Measurements from ENCODE around the gene LRTM2.

LRTM2 gene

DNA sequence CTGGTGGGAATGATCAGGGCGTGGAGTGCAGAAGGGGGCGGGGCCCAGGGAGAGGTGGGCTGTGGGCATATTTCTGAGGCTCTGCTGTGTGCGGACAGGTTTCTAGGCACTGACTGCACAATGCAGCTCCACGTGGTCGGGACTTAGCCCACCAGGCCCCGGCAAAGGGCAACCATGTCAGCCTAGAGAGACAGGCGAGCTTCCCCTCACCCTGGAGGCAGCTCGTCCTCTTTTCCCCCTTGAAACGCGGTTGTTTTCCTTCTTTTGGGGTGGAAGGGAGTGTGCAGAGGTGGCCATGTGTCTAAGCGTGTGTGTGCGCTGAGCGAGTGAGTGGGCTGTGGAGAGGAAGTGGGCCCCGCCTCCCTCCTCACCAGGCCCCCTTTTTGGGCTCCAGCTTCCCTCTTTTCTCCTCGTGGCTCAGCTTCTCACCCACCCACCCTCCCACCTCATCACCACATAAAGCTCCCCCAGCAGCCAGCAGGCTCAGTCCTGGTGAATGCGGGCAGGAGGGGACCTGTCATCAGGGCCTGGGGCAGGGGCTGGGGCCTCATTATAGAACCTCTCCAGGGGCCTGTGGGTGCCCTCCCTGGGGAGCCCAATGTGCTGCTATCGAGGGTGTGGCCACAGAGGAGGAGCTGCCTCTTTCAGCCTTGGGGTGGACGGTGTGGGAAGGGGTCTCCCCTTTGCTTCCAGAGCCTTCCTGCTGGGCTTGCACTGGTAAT lies 22.0 kb downstream of the LRTM2 start:
- DNase-seq (no peak), ATAC-seq (no peak)

DNA sequence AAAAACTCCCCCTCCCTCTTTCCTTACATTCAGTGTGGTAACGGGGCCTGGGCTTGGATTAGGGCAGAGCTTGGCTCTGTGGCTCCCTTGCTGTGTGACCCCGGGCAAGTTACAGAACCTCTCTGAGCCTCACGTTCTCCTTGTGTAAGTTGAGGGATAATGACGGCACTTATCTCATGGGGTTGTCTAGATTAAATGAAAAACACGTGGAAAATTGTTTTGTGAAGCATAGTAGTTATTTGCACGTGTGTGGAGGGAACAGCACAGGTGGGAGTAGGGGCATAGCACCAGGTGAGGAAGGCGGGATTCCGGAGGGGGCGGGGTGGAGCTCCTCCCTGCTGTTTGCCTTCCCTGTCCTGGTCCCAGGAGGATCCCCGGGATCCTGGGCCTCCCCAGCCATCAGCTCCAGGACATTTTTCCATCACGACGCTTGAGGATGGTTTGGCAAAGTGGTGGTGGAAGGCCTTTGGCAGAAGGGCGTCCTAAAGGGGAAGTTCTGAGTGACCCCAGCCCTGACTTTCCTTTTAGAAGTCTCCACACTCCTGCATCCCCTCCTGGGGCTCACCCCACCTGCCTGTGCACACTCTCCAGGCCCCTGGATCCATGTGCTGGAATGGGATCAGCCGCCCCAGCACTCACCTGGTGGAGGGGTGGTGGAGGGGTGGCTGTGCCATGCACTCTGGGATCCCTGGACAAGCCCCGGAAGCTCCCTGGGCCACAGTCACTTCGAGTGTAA lies 22.7 kb downstream of the LRTM2 start:
- ATAC-seq, result no peak
- no peak for DNase-seq

DNA sequence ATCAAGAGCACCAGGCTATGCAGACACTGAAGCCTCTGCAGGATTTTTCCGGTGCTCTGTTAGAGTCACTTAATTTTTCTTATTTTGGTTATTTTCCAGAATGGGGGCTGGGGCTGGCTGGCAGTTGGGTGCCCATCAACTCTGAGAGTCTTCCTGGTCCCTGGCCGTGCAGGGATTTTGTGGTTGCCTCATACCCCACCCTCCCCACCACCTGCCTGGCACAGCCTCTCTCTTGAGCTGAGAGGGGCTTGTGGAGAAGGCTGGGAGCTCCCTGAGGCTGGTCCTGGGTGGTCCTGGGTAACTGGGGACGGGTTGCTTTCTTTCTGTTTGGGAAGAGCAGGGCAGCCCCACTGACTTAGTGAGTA lies 23.3 kb downstream of the LRTM2 start:
- DNase-seq, result no peak
- no peak for ATAC-seq

DNA sequence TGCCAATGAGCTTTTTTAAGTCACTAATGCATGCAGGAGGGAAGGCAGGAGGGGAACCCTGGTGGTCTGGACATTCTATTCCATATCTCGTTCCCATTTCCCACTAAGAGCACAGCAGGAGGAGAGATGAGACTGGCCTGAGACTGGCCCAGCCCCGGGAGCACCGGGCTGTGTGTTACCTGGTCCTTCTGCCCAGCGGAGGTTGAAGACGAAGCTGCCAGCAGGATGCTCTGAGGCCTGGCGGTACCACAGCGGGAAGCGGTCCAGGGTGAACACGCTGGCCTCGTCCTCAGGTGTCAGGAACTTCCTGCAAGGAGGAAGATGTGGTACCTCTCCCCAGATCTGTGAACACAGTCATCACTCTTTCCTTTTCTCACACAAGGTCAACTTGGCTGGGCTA lies 23.9 kb downstream of the LRTM2 start:
- ATAC-seq (no peak), DNase-seq (no peak)

DNA sequence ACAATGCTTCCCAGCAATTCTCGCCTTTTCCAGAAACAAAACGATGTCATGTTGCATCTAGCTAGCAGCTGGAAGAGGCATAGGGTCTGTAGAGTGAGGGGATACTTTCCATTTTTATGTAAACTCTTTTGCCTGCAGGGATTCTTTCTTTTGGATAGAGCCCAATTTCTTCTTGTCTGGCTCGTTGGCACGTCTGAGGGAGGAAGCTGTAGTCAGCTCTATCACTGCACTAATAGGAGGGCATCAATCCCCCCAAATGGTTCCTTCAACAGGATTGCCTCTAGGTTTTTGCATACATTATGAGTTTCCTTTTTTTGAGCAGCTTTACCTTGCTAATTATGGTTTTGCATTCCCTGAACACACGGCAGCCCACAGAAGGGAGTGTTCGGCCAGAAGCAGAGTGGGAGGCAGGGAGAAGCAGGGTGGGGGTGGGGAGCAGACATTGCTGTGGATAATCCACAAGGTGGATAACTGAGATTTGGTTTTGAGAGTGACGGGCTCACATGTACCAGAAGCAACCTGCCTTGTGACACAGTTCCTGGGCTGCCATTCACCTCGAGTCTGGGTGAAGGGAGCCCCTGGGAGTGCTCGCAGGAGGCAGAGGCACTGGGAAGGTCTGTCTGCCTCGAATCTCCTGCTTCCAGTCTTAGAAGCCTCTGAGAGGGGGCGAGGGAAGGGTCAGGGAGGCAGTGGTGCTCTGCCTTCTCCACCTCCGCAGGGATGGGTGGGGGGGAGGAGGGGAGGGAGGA lies 24.5 kb downstream of the LRTM2 start:
- no peak for ATAC-seq
- no peak for DNase-seq

DNA sequence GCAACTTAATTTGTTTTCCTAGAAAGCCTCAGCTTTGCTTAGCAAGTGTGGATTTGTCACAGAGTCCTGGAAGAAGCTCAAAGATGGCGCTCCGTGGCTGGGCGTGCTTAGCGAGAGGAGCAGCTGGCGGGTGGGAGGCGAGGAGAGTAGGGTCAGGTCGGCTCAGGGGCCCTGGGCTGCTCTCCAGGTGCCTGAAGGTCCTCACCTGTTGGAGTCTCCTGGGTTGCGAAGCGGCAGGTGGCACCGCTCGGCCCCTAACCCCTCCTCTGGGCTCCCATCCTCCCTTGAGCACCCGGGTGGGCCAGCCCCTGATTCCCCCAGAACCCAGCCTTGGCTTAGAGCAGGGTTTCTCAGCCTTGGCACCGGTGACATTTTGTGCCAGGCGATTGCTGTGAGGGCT lies 25.1 kb downstream of the LRTM2 start:
- DNase-seq (no peak), ATAC-seq (no peak)

DNA sequence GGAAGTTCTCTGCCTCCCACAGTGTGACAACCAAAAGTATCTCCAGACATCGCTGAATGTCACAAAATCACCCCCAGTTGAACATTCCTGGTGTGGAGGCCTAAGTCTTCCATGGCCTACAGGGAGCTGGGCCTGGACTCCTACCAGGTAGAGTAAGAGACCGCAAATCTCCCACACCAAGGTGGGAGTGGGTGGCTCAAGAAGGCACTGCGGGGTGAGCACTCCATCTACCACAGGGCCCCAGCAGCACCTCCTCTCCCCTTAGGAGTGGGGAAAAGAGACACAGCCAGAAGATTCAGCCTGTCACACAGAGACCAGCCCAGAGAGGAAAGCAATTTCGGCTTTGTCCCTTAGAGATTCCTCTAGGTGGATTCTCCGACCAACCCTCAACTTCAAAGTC lies 25.5 kb downstream of the LRTM2 start:
- no peak for ATAC-seq
- no peak for DNase-seq

DNA sequence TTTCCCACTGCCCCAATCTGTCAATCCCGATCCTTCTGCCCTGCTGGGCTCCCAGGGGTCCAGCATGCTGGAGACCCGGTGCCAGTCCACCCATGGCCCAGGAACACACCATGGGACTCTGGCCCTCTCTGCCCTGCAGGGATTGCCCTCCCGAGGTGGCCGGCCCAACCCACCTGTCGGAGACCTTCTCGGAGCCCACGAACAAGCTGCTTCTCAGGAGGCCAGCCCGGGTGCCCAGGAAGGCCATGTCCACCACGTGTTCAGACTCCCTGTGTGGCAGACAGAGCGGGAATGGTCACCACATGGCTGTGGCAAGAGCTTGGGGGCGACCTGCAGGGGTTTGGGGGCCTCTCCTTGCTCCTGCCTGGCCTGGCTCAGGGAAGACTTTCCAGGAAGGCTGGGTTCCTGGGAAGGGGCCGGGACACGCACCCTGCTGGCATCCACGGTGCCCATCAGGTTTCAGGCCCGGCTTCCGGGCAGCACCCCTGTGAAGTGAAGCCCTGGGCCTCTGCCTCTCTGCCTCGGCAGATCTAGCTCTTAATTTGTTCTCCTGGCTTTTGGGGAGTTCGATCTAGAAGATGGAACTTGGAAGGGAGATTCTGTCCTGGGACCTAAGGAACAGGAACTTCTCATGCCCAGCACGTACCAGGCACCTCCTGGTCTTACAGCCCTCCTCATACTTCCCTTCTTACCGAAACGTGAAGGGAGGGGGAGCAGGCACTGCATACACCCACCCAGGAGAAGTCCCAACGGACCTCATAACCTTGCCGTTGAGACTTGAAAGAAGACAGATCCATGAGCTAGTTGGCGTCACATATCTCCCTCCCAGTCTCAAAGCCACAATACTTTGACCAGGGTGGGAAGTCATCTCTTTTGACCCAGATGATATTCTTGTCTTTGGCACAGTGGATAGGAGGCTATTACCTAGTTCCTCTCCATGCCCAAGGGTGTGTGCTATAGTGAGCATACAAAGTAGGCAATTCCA lies 26.3 kb downstream of the LRTM2 start:
- no peak for ATAC-seq
- no peak for DNase-seq

DNA sequence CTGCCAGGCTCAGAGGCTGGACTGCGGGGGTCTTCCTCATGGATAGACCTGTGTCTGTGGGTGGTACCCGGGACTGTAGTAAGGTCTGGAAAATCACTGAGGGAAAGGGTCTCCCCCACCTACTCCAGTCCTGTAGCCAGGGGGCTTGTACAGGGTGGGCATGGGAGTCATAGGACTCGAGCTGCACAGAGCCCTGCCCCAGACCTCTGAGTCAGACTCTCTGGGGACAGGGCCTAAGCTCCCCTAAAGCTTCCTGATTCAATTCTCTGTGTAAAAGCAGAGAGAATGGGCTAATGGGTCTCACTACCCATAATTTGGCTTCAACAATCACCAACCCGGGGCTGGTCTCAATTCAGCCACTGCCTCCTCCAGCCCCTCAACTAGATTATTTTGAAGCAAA lies 27.0 kb downstream of the LRTM2 start:
- no peak for ATAC-seq
- DNase-seq, result no peak

DNA sequence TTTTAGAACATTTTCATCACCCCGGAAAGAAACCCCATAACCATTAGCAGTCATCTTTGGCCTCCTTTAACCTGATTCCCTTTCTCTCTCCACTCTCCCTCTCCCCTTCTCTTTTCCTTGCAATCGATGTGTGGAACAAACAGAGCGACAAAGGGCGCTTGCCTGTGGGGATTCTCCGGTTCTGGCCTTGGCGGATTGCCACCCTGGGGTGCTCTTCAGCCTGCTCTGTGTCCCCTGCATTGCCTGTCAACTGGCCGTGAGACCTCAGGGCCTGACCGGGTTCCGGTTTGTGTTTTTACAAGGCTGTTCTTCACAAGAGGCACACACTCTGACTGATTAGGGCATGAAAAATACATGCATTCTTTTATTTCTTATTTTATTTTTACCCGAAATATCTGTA lies 27.8 kb downstream of the LRTM2 start:
- DNase-seq, result no peak
- ATAC-seq, result no peak

DNA sequence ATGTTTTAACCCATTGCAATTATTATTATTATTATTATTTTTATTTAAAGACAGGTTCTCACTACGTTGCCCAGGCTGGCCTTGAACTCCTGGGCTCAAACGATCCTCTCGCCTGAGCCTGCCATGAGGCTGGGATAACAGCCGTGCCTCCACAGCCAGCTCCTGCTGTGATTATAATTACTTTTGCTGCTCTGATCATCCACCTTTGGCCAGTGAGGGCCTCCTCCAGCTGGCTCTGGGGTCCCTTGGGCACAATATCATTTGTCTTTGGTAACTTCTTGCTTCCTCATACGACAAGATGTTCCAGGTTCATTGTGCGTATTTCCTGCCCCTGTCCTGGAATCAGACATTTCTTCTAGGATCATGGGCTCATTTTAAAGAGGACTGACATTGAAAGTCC lies 28.4 kb downstream of the LRTM2 start:
- DNase-seq (no peak), ATAC-seq (no peak)

DNA sequence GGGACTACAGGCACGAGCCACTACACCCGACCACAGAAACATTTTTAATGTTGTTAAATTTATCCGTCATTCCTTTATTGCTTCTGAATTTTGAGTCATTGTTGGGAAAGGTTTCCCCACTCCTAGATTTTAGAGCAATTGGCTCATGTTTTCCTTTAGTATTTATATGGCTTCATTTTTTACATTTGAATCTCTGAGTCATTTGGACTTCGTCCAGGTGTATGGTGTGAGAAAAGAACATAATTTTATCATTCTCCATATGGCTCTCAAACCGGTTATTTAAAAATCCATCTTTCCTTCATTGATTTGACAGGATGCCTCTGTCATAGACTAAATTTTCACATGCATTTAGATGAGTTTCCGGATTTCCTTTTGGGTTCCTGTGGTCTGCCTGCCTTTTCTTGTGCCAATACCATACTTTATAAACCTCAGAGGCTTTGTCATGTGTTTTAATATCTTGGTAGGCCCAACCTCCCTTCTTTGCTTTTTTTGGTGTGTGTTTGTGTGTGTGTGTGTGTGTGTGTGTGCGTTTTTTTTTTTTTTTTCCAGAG lies 30.9 kb downstream of the LRTM2 start:
- DNase-seq, result no peak
- ATAC-seq, result no peak

DNA sequence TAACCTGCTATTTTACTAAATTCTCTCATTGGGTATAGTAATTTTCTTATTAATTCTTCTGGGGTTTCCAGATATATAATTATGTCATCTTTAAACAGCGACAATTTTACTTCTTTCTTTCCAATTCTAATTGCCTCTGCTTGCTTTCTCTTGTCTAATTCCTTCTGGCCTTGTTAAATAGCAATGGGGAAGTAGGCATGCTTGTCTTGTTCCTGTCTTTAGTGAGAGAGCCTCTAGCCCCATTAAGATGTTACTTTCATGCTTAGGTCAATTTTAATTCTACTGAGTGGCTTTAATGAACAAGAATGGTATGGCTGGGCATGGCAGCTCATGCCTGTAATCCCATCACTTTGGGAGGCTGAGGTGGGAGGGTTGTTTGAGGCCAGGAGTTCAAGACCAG lies 31.7 kb downstream of the LRTM2 start:
- ATAC-seq (no peak), DNase-seq (no peak)

DNA sequence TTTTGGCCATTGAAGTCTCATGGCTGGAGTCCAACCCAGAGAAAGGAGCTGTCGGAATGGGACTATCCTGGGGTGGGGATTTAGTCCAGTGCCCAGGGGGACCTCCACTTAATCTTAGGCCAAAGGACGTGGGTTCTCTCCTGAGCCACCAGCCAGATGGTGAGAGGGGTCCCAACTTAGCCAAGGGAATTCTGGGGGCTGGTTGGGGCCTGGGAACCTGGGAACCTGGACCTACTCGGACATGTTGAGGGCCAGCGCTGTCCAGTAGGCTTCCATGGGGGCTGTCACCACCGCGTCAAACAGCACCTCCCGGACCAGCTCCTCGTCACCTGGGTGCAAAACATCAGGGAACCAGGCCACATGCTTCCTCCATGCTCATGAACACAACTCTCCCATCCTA lies 33.4 kb downstream of the LRTM2 start:
- DNase-seq (no peak), ATAC-seq (no peak)

DNA sequence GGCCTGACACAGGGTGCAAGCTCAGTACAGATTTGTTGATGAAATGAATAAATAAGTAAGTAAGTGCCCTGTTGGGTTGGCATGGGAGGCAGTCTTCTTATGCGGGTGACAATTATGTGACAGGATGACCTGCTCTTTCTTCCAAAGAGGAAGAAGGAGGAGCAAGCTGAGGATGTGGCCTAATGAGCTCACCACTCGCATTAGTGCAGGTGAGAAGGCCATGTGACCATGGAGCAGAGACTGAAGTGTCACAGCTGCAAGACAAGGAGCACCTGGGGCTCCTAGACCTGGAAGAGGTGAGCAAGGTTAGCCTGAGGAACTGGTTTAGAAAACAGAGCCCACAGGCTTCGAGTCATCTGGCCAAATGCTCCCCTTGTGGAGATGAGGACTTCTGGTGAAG lies 34.9 kb downstream of the LRTM2 start:
- ATAC-seq, result no peak
- DNase-seq, result no peak

DNA sequence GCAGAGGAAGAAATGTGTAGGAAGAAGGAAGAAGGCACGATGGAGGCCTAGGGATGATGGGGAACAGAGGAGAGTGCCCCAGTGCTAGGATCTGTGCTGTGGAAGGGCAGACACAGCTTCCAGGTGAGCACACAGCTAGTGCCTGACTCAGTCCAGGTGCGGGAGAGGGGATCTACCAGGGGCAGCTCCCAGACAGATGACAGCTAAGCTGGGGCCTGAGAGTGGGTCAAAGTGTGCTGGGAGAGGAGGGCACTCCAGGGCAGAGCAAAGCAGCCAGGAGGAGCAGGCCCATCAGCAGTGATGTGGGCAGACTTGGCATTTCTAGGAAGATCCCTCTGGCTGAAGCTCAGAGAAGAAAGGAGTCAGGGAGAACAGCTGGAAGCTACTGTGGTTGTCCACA lies 36.7 kb downstream of the LRTM2 start:
- DNase-seq, result no peak
- no peak for ATAC-seq

DNA sequence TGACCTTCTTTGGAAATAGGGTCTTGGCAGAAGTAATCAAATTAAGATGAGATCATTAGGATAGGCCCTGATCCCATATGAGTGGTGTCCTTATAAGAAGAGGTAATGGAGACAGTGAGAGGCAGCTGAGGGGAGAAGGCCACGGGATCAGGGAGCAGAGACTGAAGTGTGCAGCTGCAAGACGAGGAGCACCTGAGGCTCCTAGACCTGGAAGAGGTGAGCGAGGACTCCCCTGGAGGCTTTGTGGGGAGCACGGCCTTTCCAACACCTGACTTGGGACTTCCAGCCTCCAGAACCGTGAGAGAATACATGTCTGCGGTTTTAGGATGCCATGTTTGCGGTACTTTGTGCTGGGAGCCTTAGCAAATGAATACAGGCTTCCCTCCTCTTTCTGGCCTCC lies 37.5 kb downstream of the LRTM2 start:
- no peak for DNase-seq
- ATAC-seq, result no peak

DNA sequence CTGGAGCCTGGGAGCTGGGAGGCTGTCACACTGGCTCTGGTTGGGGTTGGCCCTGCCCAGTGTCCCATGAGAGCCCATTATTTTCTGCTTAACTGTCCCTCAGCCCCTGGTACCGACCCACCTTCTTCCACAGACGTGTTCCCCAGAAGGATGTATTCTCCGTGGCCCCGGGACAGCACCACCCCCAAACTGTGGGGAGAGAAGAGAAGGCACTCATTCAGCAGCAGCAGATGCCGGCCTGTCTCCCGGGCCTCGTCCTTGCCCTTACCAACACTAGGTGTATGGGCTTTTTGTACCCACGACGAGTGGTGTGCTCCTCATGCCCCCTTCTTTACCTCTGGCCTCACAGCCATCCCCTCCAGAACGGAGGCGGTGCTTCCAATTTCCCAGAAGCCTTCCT lies 38.1 kb downstream of the LRTM2 start:
- no peak for DNase-seq
- ATAC-seq, result no peak

DNA sequence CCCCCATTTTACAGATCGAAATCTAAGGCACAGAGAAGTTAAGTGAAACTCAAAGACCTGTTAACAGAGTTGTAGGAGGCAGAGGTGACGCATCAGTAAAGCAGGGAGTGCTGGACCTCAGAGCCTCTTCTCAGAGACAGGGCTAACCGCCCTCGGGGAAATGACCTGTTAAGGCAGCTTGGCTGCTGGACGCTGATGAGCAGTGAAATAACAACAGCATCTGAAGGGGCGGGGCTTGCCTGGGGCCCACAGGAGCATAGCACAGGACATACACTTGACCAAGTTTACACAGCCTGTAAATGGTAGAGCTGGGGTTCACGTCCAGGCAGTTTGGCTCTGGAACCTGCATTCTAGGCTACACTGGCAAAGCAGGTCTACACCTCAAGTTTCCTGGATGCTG lies 39.3 kb downstream of the LRTM2 start:
- DNase-seq (no peak), ATAC-seq (no peak)

DNA sequence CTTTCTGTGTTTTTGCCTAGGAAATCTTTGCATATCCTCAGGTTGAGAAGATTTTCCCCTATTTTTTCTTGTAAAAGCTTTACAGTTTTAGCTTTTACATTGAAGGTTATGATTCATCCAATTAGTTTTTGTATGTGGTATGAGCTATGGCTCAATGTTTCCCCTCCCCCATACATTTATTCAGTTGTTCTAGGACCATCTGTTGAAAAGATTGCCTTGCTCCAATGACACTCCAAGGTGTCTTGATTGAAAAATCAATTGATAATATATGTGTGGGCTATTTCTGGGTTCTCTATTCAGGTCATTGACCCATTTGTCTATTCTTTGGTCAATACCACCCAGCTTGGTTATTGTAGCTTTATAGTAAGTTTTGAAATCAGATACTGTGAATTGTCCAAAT lies 42.6 kb downstream of the LRTM2 start:
- DNase-seq, result no peak
- ATAC-seq, result no peak

DNA sequence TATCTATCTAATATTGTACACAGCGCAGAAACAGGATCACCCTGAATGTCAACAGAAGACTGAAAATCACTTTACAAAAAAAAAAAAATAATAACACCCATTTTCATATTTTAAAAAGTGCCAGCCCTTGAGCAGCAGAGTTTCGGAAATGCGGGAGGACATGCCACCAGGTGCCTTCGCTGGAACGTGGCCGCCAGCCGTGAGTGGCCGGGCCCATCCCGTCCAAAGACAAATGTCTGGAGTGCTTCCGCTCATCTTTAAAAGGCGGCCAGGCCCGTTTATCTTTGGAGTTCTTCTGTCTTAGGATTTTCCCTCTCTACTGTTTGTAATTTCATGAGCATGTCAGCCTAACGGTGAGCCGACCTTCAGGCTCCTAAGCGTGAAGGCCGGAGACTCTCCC lies 43.5 kb downstream of the LRTM2 start:
- no peak for DNase-seq
- no peak for ATAC-seq

DNA sequence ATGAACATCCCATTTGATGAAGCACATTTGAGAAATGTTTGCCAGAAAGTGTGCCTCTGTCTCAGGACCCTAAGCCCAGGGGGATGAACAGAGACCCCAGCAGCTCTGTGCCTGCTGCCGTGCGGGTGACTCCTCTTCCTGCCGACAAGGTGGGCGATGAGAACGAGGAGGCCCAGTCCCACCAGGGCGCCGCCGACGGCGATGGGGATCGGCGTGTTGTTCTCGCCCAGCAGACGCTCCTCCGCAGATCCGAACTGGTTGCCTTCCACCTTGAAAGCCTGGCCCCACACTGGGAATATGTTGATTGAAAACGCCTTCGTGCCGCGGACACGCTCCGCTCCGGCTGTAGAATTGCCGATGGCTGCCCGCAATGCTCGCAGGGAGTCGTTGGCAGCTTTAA lies 44.1 kb downstream of the LRTM2 start:
- DNase-seq, result no peak

More for the DNA sequence above, 44.1 kb downstream of the LRTM2 start:
- ATAC-seq, result no peak
